ENCODE results near the gene DPP10.

- TF ChIP-seq ZSCAN5A (tag by site-specific recombination; IDR thresholded peaks at IDR 0.05) (no peak), ZNF558 (tag by site-specific recombination; IDR thresholded peaks at IDR 0.05) (no peak), REST (tag by site-specific recombination; IDR thresholded peaks at IDR 0.05) (no peak), CTCF (tag by site-specific recombination; IDR thresholded peaks at IDR 0.05) (no peak), SP2 (tag by site-specific recombination; IDR thresholded peaks at IDR 0.05) (no peak), ZNF707 (tag by site-specific recombination; IDR thresholded peaks at IDR 0.05) (no peak), ZNF324 (tag by site-specific recombination; IDR thresholded peaks at IDR 0.05) (no peak), ZBTB20 (tag by site-specific recombination; IDR thresholded peaks at IDR 0.05) (no peak), ZSCAN18 (tag by site-specific recombination; IDR thresholded peaks at IDR 0.05) (no peak), ZNF623 (tag by site-specific recombination; IDR thresholded peaks at IDR 0.05) (no peak), ZBTB48 (tag by site-specific recombination; IDR thresholded peaks at IDR 0.05) (no peak), ZNF660 (tag by site-specific recombination; IDR thresholded peaks at IDR 0.05) (no peak), YY1 (tag by site-specific recombination; IDR thresholded peaks at IDR 0.05) (no peak), ZNF449 (tag by site-specific recombination; IDR thresholded peaks at IDR 0.05) (no peak)
Observed at GRCh38 chr2:115129536-115129935, 687.1 kb downstream of the DPP10 start.
